HG02938 (cell line): ENCODE results near the gene GTF3C1.
"Not testable (repeated sequence)": the region's sequence is repeated elsewhere in the genome, so short reads cannot be mapped to it uniquely, and the experiment has no call there.

ENCODE experiments used
- ATAC-seq: cut with Tn5 transposase; IDR thresholded peaks from one replicate; pipeline ENCODE4 v1.9.1; 2021; ENCODE audit warnings: mild to moderate bottlenecking, moderate library complexity; ENCODE audit not compliant: unreplicated experiment

Gene GTF3C1

DNA sequence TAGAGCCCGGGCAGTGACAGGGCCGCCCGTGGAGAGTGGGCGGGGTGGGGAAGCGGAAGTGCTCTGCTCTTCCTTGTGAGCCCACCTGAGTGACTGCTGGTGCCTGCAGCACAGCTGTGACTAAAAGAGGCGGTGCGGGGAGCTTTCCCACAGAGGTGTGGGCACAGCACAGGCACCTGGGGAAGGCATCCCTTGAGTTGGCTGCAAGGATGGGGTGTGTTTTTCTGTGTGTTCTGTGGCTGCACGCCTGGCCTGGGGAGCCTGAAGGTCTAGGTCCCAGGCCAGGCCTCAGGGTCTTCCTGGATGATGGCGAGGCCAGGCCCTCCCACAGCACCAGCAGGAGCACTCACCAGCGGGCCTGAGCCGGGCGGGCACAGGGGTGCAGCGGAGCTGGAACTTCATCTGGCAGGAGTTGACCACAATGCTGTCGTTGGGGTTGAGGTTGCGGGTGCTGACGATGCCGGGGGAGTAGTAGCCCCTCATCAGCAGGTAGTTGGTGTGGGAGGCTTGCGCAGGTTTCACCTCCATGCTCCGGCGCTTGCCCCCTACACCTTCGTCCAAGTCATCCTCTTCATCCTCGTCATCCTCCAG is 80.7 kb downstream of the GTF3C1 start:
- no peak for ATAC-seq

DNA sequence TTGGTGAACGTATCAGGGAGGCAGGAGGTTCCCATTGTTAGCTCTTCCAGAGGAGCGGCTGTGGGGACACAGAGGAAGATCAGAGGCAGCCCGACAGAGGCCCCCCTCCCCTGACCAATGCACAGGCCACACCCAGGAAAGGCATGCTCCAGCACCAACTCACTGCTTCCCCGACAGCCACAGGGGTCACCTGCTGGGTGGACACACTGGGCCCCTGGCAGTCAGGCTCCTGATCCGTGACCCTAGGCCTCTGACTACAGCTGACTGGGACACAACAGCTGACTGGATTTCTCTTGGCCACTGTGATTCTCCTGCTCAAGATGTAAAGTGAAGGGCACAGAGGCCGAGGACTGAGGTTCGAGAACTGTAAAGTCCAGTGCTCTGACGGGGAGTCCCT is 84.2 kb downstream of the GTF3C1 start:
- ATAC-seq, result no peak

DNA sequence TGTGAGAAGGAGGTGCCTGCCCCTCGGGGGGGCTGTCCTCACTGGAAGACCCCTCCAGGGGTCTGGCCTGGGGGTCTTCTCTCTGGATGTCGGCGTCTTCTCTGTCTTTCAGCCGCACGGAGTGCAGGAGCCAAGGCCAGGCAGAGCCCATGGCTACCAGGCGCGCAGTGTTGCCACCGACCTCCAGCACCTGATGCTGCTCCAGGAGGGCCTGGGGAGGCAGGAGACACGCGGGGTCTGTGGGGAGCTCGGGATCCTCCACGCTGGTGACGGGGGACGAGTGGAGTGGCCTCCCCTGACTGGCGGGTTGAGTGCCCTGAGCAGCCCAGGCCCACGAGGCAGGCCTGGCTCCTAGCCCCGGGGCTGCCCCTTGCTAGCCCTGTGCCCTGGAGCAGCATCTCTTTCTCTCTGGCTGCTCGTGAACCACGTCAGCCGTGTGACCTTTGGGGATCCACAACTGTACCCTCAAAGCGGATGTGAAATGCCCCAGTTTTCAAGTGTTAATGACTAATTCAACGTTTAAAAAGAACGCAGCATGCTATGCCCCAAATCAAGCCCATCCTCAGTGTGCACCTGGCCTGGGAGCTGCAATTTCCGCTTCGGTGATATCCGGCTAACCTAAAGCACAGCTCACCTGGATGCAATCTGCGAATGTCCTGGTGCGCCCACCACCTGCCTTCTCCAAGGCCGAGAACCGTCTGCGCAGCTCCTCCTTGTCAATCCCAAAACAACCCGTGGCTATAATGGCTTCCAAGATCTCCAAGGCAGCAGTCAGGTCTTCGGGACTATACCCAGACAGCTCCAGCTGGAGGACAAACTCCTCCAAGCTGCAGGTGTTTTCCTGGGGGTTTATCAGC is 84.9 kb downstream of the GTF3C1 start:
- no peak for ATAC-seq

DNA sequence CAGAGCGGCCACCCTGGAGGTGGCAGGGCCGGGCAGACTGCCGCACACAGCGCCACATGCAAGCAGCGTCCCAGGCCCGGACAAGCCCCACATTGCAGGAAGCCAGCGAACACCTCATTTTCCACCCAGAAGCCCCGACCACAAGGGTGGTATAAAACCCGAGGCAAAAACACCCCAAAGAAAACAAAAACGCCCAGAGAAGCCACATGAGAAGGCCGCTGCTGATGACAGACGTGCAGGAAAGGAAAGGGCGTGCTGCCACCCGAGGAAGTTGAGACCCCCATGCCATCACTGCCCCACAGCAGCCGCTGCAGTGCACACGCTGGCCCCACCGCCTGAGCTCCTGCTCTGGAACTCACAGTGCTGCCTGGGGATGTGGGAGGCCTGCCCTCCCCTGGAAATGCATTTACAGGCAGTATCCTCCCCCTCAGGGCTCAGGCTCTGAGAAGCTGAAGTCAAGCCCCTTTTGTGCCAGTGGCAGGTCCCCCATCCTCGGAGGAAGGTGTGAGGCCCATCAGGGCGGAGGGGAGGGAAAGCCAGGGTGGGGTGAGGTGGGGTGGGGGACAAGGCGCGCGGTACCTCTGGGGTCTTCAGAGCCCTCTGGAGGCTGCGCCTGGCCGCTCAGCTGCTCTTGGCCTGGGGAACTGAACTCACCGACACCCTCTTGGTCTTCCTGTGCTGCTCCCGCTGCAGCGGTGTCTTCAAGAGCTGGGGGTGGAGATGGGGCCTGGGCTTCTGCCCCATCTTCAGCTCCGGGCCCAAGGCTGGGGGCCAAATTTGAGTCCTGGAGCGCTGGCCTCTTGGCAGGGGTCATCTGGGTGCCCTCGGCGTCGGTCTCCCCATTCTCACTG is 85.7 kb downstream of the GTF3C1 start:
- no peak for ATAC-seq

DNA sequence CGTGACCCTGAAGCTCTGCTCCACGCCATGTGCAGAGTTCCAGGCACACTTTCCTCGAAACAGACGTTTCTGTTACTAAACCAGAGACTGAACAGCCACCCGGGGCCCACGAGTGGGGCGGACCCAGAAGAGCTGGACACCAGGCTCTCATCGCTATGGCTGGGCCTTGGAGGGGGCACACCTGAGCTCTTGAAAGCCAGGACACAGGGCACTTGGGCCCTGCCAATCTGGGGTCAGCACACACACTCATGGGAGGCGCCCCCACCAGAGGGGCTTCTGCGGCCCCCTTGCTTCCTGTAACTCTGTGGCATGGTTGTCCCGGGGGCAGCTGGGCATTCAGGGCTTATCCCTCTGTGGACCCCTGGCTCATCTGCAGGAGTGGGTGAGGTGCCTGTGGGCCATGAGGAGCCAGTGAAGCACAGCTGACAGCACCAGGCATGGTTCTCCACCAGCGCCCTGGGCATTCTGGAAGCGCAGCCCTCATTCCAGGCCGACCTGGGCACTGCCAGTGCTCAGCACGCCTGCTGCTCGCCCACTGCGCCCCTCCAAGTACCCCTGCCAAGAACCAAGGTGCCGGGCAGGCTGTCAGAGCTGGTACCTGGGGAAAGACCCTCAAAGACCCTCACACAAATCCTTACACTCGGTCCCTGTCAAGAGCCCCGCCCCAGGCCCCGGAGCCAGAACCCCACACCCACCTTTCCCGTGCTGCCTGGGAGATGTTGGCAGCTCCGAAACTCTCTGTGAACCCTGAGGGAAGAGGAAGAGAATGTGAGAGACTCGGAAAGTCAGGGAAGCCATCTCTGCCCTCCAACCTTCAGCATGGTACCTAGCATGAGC is 86.6 kb downstream of the GTF3C1 start:
- ATAC-seq, result no peak

DNA sequence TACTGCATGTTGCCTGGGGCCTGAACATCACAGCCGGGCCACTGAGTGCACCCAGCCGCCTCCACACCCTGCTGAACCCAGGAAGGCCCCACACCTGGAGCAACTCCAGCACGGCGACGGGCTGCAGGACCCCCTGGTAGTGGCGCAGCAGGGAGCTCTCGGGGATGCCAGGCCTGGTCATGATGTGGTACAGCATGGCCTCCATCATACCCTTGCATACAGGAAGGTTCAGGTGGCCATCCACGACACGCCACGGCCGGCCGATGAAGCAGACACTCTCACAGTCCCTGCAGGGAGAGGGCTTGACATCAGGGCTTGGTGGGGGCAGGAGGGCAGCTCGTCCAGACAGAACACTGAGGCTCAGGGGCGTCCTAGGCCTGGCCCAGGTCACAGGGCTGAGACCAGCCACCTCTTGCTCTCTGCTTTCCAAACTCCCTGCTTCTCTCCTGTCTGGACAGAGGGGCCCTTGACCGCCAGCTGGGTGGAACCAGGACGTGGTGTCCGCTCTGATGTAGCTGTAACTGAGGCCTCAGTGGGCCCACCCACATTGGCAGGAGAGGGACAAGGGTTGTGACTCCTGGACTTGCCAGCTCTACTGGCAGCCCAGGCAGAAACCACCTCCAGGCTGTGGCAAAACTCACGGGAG is 87.4 kb downstream of the GTF3C1 start:
- no peak for ATAC-seq

DNA sequence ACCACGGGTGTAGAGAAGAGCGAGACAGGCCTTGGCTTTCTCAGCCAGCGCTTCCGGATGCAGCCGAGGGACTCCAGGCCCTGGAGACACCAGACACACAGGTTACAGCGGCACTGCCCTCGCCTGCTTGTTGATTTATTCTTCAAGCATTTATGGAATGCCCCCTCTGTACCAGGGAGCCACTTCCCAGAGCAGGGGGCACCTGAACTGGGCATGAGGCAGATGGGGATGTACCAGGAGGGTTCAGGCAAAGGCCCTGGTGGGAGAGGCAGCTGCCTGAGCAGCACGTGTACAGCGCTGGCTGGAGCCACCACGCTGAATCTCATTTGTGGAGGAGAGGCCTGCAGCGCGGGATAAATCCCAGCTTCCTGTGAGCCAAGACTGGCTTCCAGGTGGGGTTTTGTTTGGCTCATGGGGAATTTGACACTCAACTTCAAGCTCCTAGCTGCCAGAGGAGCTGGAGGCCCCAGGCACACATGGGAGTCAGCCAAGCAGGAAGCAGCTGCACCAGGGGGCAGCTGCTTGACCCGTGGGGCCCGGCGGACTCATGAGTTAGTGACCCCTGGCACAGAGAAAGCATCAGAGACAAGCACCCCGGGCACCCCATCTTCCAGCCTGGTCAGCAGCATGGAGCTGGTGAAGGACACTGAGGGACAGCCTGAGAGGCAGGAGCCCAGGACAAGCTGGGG is 88.1 kb downstream of the GTF3C1 start:
- no peak for ATAC-seq

DNA sequence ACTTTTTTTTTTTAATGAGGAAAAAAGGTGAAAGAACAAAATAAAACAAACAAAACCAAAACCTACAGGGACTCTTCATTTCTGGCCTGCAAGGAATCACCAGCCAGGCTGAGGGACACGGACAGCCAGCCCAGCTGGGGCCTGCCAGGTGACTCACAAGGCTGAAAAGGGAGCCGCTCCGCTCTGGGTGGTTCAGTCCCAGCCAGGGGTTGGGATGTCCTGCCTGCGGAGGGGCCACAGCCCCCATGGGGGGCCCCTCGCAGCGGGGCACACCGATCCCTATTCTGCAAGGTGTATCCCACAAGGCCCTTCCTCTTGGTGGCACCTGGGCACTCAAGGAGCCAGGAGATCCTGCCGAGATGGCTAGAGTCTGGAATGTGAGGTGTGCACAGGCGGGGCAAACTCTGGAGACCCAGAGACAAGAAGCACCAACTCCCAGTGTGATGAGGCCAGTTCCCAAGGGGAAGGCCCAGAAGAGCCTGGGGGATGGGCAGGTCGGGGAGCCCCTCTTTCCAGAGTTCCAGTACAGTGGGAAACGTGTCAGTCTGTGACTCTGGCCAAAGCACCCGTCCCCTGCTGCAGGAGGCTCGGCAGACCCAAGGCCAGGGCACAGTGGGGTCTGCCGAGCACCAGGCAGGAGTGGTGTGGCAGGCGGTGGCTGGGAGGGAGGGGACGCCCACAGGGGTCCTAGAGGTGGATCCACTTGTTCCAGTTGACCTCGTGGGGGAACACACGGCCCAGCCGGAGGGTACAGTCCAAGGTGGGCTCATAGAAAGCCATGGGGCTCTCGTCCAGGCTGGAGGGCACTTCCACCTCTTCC is 88.8 kb downstream of the GTF3C1 start:
- no peak for ATAC-seq

DNA sequence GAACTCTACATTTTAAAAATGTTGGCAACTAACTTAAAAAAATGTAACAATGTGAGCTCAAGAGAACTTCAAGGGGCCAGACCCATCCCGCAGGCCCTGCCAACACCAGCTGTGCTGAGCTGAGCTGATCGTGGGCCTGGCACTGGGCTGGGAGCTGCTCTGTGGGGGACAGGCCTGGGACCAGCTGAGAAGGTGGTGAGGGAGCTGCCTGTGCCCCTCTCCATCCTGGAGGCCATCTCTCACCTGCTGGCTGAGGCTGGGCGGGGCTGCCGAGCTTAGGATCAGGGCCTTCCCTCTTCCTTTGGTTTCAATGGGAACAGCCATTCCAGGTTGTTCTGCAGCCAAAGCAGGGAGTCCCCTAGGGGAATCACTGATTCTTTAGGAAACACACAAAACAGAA is 89.5 kb downstream of the GTF3C1 start:
- no peak for ATAC-seq

DNA sequence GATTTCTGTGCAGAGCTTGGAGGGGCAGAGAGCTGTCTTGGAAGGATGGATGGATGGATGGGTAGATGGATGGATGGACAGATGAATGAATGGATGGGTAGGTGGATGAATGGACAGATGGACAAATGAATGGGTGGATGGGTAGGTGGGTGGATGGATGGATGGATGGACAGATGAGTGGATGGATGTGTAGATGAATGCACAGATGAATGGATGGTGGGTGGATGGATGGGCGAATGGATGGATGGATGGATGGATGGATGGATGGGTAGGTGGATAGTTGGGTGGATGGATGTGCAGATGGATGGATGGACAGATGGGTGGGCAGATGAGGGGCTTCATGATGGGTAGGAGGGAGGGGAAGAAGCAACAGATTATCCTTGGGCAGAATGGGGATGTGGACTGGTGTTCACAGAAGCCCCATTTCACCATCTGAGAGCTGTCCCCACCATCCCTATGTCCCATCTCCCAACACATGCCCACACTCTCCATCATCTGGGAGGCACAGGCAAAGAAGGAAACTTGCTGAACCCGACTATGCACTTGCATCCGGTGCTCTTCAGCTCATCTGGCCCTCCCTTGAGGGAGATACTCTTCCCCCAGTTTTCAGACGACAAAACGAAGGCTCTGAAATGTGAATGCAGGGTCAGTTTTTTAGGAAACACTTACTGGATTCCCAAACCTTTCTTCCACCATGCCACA is 90.6 kb downstream of the GTF3C1 start:
- ATAC-seq, result no peak

DNA sequence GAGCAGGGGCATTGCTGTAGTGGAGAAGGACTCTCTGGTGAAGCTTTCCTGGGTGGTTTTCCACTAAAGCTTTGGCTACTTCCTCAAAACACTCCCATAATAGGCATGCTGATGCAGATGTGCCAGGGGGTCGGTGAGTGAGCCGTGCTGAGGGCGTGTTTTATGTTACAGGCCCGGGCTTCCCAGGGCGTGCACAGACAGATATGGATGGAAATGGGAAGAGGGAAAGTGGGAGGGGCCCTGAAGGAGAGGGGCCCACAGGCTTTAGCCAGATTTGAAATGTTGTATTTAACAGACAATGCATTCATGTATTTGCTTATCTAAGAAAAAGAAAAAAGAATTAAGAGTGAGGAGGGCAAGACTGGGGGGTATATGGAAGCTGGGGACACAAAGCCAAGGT is 91.5 kb downstream of the GTF3C1 start:
- no peak for ATAC-seq

DNA sequence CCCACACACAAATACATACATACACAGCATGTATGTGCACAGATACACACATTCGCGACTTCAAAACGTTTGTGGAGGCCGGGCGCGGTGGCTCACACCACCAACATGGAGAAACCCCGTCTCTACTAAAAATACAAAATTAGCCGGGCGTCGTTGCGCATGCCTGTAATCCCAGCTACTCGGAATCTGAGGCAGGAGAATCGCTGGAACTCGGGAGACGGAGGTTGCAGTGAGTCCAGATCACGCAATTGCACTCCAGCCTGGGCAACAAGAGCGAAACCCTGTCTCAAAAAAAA is 92.2 kb downstream of the GTF3C1 start:
- not testable (repeated sequence) for ATAC-seq

DNA sequence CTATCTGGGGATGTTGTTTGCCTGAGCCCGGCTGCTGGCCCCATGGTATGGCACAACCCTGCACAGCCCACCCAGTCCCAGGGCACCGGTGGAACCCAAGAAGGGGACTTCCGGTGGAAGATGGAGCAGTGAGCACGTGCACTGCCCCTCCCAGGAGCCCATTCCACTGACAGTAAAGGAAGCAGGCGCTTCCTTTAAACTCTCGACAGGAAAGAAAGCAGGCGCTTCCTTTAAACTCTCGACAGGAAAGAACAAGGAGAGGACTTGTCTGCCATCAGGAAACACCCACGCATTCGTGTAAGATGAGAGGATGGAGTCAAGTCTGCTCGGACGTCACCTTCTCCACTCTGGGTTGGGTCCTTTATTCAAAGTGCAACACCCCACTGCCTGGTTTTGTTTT is 94.0 kb downstream of the GTF3C1 start:
- ATAC-seq, result no peak

DNA sequence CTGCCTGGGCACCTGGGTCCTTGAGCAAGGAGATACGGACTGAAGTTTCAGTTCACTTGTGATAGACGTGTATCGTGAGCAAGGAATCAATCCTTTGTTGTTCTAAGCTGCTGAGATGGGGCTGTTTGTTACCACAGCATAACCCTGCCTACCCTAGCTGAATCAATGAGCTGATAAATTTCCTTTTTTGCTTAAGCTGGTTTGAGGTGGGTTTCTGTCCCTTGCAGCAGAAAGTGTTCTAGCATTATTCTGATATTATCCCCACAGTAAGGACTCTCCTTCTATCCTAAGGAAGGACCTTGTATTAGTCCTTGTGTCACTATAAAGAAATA is 96.3 kb downstream of the GTF3C1 start:
- no peak for ATAC-seq

DNA sequence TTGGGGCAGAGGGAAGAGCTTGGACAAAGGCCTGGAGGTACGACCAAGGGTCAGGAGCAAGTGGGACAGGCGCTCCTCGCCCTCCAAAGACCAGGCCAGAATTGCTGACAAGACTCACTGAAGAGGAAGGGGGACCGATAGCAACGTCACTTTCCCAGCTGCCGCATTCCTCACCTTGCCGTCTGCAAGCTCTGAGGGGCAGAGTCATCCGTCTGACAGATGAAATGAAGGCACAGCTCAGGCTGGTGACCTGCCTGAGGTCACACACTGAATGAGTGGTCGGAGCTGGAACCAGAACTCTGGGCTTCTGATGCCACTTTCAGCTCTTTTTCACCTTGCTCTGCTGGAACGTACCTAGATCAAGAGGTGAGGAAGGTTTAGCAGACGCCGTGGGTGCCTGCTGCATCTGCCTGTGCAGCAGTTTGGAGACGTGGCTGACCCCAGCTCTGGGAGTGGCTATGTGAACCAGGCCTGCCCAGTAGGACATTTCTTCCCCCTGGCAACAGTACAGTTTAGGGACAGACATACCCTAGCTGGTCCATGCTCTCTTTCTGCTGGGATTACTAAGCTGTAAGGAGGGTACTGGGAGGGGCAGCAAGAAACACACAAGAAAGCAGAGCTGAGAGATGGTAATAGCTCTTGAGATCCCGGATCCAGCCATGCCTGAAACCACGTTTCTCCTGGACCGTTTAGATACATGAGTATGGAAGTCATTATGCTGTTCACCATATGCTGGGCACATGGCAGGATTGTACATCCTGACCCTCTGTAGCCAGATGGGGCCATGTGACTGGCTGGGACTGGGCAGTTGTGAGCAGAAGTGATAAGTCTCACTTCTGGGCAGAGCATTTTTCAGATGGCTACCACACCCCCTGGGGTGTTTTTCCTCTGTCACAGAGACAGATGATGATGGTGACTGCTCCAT is 96.9 kb downstream of the GTF3C1 start:
- ATAC-seq, result no peak

DNA sequence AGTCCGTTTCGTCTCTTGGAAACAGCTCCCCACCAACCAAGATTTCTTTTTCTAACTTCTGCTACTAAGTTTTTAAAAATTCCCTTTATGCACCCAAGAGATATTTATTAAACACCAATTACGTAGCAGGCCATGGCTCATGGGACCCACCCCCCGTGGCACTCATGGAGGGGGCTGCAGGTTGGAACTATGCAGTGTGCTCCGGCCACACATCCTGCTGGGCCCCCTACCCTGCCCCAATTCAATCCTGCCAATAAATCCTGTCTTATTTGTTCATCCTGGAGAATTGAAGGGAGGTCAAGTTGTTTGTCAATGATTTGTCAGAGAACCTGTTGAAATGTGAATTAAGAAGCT is 99.5 kb downstream of the GTF3C1 start:
- no peak for ATAC-seq

DNA sequence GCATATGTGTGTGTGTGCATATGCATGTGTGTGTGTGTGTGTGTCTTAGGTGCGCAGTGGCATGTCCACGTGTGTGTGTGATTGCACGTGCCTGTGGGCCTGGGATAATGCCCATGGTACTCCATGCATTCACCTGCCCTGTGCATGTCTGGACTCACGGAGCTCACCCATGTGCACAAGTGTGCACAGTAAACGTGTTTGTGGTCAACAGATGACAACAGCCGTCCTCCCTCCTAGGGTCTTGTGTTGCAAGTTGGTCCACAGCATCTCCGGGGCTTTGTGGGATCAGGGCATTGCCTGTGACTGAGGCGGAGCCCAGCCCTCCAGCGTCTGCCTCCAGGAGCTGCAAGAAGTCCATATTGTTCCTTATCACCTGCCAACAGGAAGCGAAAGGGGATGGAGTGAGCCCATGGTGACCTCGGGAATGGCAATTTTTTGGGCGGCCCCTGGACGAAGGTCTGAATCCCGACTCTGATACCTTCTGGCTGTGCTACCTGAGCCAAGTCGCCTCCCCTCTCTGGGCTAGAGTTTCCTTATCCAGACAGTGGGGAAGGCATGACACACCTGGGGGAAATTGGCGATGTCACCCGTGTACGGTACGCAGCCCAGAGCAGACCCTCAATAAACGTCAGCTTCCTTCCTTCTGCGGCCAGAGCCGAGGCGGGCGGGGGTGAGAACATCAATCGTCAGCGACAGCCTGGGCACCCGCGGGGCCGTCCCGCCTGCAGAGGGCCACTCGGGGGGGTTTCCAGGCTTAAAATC is 100.1 kb downstream of the GTF3C1 start:
- no peak for ATAC-seq
